HG03354 (cell line): ENCODE measurements around the gene PLD6.
A peak's percentile ranks its signal among the peaks of the same experiment; 100 is the strongest.

Experiments used
- ATAC-seq: cut with Tn5 transposase; IDR thresholded peaks from one replicate; pipeline ENCODE4 v1.9.1; 2021; ENCODE audit warnings: mild to moderate bottlenecking; ENCODE audit not compliant: unreplicated experiment, poor library complexity, severe bottlenecking

The PLD6 gene

DNA sequence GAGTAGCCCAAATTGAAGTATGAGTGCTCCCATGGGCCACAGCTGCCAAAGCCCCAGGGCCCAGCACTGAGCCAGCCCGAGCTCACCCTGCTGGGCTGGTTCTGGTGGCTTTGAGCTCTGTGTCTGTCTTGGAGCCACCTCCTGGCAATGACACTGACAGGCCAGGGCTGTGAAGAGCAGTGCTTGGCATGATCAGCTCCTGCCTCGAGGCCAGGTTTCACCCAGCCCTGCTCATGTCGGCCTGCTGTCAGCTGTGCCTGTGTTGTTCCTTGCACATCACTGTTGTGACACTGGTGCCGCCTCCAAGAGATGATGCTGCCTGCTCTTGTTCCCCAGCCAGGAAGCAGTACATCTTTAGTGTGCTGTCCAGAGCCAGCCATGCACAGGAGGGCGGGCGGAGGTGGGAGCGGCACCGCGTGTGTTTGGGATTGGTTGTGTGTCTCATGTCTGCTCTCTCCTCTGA, 26.0 kb downstream of the PLD6 start:
- no peak for ATAC-seq

GRCh38 chr17:17179371-17179827, 26.7 kb downstream of the PLD6 start:
- peak; percentile 49 for ATAC-seq

- no peak for ATAC-seq
Observed at GRCh38 chr17:17177176-17177575, 29.0 kb downstream of the PLD6 start.

DNA sequence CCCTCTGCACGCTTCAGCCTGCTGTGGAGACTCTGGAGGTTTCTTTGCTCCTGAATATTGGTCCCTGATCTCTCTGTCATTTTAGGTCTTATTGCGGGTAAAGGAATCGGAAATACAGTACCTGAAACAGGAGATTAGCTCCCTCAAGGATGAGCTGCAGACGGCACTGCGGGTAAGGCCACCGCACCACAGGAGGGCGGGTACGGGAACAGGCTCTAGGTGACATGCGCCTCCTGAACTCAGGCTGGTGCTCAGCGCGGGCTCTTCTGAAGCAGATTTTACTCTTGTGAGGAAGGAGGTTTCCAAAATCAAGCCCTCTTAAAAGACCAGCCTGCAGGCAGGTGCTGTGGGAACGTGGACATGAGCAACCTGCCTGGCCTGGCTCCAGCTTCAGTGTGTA, 29.8 kb downstream of the PLD6 start:
- no peak for ATAC-seq

- no peak for ATAC-seq
Observed at GRCh38 chr17:17175917-17176316, 30.2 kb downstream of the PLD6 start.

DNA sequence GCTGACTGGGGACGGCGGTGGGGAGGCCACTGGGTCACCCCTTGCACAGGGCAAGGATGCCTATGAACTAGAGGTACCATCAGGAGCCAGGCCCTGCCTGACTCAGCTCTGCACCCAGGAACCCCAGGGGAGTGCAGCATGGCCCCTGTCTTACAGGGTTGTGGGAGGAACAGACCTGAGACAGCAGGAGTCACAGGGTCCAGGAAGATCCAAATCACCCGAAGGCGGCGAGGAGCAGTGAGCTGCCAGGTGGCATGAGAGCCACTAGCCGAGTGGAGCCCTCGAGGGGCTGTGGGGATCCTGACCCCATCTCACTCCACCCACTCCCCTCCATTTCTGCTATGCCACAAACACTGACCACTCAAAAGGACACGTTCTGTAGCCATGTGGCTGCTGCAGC, 30.8 kb downstream of the PLD6 start:
- no peak for ATAC-seq

- no peak for ATAC-seq
Observed at GRCh38 chr17:17173921-17174320, 32.2 kb downstream of the PLD6 start.

DNA sequence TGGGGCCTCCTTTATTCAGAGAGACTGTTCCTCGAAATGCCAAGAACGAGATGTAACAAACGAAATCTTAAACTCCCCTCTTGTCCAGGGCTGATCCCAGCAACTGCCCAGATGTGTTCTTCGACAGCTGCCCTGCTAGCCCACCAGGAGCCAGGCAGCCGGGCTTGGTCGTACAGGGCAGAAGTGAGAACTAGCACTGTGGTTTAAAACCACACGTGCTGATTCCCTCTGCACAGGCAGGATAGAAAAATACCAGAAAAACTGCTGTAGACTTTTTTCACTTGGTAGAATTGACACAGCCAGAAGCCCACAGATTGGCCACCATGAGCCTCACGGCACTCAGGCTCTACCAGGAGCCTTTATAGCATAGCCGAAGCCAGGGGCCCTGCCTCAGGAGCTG, 33.1 kb downstream of the PLD6 start:
- no peak for ATAC-seq

- no peak for ATAC-seq
Observed at GRCh38 chr17:17172001-17172939, 33.9 kb downstream of the PLD6 start.

GRCh38 chr17:17171186-17171585, 34.9 kb downstream of the PLD6 start:
- no peak for ATAC-seq

DNA sequence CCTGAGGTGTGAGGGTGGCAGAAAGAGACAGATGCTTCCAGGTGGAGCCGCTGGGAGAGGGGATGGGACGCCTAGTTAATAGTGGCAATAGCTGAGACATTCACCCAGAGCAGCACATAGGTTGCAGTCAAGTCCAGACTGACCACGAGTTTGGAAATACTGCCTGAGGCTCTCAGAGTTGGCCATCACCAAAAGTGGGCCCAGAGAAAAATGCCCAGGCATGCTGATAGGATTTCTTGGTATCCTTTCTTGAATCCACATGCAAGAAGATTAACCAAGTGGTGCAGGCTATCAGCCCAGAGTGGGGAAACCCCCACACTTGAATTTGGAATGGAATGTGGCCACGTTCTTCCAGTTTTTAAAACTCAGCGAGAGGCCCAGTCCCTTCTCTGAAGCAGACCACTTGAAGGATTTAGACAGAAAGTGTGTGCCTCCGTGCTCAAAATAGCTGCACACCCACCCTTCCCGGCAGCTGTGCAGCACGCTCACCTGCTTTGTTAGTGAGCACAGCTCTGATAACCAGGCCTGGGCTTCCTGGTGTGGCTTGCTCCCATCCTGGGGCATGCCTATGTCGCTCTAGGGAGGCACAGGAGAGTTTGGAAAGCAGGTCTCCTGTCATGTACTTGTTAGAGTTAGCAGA, 35.7 kb downstream of the PLD6 start:
- no peak for ATAC-seq

DNA sequence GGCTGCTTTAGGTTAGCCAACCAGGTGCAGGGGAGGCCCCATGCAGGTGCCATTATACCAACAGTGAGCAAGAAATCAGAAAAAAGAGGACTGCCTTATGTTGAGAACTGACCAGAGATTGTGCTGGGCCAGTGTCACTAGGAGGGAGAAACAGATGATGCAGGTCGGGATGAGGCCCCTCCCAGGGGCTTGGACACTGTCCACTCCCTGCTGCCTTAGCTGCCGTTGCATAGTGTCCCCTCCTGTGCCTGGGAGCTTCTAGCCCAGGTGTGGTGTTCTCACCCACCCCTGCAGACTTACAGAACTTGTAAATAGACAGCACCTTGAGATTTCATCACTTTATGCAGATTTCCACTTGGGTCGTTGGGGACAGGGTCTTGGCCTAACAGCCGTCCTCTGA, 36.7 kb downstream of the PLD6 start:
- no peak for ATAC-seq

- ATAC-seq: no peak
Observed at GRCh38 chr17:17168401-17168800, 37.7 kb downstream of the PLD6 start.

GRCh38 chr17:17167986-17168385, 38.1 kb downstream of the PLD6 start:
- no peak for ATAC-seq

GRCh38 chr17:17167356-17167755, 38.8 kb downstream of the PLD6 start:
- no peak for ATAC-seq

GRCh38 chr17:17166446-17166845, 39.7 kb downstream of the PLD6 start:
- no peak for ATAC-seq

- ATAC-seq: no peak
Observed at GRCh38 chr17:17165666-17166308, 40.3 kb downstream of the PLD6 start.

- ATAC-seq: no peak
Observed at GRCh38 chr17:17164676-17165075, 41.5 kb downstream of the PLD6 start.

GRCh38 chr17:17164156-17164555, 42.0 kb downstream of the PLD6 start:
- ATAC-seq: no peak

DNA sequence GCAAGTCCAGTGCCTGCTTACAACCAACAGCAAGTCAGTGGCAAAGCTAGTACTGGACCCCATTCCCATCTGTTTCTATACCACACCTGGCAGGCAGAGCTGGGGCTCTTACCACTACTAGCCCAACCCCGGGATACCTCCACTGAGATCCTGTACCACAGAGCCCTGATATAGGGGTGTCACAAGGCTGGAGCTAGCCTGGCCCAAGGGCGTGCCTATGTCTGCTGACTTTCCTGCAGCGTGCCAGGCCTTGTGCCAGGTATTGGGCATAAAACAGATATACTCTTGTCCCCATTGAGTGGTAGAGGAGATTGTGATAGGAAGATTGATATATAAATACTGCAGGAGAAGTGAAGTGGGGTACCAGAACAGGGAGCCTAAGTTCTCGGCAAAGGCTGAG, 44.4 kb downstream of the PLD6 start:
- no peak for ATAC-seq

DNA sequence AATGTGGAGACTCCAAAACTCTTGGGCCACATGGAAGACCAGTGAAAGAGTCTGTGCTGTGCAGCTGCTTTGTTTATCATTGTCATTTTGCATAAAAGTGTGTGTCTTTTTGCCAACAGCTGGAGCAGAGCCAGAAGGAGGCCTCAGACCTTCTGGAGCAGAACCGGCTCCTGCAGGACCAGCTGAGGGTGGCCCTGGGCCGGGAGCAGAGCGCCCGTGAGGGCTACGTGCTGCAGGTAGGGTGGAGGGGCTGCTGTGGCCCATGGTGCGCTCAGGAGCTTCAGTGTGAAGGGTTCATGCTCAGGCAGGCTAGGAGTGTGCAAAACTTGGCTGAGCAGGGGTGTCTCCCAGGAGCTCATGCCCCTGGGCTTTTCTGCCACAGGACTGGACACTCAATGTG, 45.0 kb downstream of the PLD6 start:
- no peak for ATAC-seq
